ENCODE data around the gene APLP2.
"Not testable (repeated sequence)": the region's sequence is repeated elsewhere in the genome, so short reads cannot be mapped to it uniquely, and the experiment has no call there.

Gene APLP2

DNA sequence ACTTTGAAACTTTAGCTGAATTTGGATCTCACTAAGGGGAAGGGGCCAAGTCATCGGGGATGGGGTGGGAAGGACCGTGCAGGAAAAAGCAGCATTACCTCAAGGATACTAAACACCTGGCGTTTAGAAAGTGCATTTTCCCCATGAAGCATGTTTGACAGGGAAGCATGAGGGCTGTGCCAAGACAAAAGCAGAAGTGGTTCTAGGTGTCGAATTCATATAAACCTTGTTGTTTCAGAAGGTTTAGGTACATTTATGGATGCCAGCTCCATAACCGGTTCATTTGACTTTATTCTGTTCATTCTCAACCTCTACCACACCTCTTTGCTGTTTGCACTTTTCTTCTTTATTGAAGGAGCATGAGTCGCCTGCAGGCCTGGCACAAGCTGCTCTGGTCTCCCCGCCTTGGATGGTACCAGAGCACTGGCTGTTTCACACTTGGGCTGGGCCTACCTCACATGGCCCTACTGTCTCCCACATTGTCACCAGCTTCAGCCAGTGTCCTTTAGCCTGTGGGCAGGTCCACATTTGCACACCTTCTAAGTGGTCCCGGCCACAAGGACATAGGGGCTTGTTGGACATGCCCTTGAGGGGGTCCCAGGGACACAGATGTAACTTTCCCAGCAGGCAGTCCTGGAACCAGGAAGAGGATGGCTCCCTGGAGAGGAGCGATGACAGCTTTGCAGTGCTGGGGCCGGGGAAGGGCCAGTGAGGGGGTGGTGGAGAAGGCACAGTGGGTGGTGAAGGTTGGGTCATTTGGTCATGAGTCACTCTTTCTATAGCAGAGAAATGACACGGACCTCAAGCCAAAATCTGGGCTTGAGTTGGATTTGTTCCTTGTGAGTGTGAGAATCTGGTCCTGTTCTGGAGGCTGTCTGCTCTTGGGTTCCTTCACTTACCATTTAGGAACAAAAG is 86.7 kb downstream of the APLP2 start:
- DNase-seq: no peak

DNA sequence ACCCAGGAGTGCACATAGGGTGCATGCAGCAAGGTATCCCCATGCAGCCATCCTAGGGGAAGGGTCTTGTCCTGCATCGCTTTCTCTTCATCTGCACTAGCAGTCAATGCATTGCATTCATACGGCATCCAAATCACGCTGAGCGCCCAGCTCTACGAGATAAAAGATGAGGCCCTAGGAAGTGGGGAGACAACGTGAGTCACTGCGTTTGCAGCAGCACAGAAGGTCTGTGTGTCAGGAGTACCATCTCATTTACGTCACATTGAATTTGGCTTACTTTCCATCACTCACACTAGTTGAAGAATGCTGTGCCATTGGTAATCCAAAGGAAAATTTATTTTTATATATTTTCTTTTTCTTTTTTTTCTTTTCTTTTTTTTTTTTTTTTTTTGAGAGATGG is 87.4 kb downstream of the APLP2 start:
- no peak for DNase-seq

DNA sequence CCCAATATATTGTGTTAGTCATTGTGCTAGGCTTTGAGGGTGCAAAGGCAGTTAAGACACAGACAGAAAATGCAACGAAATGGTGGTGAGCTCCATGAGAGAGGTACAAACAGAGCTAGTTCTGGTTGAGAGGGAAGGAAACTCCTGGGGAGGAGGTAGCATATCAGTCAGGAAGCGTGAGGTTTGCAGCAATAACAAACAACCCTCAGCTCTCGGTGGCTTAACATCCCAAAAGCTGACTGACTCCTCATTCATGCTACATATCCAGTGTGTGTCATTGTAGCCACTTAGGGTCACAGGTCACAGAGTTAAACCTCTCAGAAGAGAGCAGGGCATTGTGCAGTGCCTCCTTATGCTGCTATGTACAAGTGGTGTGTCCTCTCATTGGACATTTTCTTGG is 88.1 kb downstream of the APLP2 start:
- DNase-seq: no peak

DNA sequence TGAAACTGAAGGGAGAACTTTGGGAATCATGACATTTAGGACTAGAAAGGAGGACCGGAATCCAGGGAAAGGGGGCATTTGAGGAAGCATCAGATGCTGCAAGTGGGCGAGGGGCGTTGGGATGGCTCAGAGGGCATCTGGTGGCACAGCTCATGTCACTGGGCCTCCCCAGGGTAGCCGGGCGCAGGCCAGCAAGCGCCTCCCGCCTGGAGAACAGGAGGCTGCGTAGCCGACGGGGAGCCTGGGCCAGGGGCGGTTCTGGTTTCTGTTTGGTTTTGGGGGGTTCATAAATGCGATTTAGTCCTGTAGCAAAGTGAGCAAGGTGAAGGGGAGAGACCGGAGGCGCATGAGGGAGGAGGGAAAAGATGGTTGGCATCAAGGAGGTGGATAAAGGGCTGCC is 89.4 kb downstream of the APLP2 start:
- no peak for DNase-seq

DNA sequence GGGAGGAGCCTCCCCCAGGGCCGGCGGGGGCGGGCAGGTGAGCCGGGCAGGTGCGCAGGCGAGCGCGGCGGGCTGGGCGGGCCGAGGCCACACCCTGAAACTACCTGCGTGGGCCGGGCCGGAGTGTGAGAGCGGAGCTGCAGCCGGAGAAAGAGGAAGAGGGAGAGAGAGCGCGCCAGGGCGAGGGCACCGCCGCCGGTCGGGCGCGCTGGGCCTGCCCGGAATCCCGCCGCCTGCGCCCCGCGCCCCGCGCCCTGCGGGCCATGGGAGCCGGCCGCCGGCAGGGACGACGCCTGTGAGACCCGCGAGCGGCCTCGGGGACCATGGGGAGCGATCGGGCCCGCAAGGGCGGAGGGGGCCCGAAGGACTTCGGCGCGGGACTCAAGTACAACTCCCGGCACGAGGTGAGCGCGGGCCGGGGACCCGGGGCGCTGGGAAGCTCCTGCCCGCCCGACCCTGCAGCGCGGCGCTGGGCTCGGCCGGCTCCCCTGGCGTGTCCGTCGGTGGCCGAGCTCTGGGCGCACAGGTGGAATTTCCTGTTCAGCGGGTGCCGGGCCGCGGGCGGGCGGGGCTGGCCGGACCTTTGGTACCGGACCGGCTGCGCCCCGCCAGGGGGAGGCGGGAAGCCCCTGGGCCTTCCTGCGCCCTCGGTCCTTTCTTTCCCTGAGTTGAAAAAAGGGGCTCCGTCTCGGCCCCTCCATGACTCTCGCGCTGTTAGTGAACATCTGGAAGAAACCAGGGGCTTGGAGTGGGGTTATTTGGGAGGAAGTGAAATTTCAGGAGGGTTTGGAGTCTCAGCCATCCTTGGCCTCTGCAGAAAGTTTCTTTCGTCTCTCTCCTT is 90.2 kb downstream of the APLP2 start, which contains the start of gene ST14:
Gene ST14 (plus strand): TSS at position 126 of the 841 bp plus-strand sequence. CDS start 198 bp downstream, at position 324.
- DNase-seq: no peak

DNA sequence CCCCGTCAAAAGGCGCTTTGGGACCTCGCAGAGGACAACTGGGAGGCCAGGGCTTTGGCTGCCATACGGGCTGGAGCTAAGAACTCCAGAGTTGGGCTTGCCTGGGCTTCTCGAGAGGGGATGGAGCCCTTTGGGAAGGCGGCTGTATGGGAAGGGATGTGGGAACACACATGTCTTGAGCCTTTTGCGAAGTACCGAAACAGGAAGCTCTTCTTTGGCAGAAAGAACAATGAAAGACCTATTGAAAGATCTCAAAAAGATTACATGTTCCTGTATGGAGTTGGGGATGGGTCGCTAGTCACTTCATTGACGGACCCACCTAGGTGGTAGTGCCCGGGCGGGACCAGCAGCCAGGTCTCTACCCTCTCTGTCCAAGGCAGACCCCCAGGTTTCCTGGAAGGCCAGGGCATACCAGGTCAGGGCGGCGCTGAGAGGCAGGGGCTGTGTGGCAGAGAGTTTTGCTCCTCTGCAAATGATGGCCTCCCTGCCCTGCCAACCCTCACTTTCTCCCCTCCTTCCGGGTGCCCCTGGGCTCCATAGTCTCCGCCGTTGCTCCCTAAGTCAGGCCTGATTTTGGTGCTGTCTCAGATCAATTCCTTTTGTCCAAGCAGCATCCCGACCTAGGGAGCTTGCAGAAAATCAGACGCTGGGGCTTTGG is 90.9 kb downstream of the APLP2 start:
- no peak for DNase-seq

DNA sequence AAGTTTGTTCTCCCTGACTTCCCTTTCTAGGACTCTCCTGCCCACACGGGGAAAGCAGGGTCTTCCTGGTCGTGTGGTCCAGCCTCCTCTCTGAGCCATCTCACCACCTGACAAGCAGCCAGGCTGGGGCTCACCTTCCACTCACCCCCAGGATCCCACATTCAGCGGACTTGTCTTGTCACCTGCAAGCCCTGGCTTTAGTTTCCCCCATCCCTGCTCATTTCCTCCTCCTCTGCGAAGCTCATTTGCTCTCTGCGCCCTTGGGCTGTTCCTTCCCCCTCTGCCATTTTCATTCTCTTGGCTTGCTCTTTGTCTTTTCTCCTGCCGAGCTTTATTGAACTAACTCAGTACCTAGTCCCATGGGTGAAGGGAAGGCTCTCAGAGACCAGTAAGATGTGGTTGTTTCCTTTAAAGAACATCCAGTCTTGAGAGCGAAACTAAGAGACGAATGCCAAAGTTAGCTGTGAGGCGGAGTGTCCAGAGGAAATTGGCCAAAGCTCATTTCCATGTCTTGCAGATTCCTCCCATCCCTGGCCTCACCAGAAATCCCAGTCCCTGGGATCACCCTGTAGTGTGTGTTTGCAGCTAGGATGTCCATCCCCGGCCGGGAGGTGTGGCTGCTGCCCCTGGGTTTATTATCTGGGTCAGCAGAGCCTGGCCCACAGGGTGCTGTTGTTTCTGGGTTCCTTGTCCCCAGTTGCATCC is 91.9 kb downstream of the APLP2 start:
- no peak for DNase-seq

DNA sequence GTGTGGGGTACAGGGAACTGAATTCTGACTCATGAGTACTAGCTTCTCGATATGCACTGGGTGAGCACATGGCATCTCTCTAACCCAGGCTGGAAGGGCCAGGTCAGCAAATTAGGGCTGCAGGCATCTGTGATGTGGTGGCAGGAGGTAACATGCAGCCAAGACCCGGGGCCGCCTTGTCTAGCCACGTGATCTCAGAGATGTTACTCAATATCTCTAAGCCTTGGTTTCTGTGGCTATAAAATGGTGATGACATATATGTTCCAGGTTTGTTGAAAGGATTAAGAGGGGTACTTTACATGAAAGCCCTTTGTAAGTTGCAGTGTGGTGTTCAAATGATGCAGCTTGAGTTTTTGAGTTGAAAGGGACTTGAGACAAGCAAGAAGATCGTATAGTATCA is 93.0 kb downstream of the APLP2 start:
- DNase-seq: no peak

DNA sequence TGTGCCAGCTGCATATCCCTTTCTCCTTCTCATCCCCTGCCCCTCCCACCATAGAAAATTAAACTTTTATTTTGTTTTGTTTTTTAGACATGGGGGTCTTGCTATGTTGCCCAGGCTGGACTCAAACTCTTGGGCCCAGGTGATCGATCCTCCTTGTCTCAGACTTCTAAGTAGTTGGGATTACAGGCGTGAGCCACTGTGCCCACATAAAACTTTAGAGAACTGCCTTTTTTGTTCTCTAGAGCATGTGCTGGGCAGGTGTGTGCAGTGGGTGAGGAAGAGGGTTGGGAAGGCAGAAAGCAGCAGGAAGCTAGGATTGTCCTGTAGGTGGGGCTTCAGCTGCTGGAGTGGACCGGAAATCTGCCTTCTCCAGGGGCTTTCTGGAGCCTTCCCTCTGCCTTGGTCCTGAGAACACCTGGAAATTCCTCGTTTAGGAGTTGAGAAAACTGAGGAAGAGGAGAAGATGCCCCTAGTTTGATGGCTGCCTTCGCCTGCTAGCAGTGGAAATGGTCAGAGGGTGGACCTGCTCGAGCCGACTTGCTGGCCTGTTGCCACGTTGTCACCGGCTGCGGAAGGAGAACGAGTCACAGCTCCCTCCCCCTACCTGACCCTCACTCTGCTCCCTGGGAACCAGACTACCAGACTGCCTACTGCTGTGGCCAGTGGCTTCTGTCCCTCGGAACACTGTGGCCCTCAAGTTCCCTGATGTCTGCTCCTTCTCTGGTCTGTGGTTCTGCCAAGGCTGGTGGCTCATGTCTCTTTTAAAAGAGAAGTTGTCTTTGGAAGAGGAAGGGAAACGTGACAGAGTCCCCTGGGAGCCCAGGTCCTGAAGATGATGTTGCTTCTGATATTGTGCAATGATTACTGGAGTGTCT is 93.9 kb downstream of the APLP2 start:
- DNase-seq: no peak

DNA sequence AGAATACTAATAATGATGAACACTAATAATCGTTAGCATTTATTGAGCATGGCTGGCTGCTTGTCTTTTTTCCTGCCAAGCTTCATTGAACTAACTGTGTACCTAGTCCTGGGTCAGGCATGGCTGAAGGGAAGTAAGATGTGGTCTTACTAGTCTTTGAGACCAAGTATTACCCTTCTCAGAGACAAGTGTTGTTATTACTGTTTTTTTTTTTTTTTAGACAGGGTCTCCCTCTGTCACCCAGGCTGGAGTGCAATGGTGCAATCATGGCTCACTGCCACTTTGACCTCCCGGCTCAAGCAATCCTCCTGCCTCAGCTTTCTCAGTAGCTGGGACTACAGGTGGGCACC is 94.5 kb downstream of the APLP2 start:
- no peak for DNase-seq

DNA sequence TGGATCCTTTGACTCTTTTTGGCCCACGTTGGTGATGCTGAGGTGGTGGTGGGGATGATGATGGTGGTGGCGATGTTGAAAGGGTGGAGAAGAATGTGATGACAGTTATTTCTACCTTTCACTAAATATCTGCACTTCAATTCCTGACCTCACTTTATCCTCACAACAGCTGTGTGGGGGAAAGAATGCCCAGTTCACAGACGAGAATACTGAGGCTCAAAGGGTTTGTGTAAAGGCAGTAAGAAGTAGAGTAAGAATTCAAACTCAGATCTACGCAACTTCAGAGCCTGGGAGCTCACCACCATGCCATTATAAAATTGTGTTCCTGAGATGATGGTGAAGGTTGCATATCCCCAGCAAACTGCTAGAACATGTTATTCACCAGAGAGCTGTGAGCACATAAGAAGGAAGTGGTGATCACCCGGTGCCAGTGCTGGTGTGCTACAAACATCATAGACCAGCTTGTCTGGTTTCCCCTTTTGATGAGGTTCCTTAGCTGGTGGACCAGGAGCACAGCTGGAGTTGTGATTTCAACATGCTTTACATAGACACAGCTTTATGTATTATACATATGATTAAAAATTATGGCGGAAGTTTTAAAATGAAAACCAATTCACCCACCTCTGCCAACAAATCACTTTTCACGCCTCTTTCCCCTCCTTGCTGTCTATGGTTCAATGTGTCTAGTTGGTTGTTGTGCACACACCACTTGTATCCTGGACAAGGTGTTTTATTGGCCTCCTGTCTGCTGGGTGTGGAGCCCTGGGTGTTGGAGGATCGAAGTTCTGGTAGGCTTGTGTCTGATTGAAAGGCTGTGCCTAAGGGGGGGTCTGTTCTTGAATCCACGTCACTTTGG is 96.1 kb downstream of the APLP2 start:
- no peak for DNase-seq

DNA sequence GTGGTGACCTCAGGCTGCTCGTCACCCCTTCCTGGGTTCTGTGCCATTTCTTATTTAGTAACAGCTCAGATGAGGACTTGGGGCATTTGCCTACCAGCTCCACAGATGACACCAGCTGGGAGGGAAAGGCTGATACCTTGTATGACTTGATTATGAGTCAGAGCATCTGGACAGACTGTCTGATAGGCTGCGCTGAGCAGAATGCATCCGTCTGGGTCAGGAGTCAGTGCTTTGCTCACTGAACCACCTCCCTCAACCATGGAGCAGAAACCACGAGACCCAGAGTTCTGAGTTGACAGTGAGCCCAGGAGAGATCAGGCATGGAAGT is 96.7 kb downstream of the APLP2 start:
- no peak for DNase-seq

DNA sequence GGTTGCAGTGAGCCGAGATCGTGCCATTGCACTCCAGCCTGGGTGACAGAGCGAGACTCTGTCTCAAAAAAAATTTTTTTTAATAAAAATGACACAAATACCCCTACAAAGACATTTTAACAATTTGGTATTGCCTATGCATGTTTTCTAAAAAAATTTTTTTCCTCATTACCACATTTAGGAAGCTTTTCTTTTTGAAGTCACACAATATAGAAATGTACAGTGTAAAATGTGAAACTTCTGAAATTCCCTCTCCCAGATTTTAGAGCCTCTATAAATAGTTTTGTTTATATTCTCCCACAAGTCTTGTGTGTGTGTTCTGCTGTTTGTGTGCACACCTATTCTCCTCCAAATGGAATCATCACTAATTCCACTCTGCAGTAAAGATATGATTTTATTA is 97.5 kb downstream of the APLP2 start:
- DNase-seq: no peak

DNA sequence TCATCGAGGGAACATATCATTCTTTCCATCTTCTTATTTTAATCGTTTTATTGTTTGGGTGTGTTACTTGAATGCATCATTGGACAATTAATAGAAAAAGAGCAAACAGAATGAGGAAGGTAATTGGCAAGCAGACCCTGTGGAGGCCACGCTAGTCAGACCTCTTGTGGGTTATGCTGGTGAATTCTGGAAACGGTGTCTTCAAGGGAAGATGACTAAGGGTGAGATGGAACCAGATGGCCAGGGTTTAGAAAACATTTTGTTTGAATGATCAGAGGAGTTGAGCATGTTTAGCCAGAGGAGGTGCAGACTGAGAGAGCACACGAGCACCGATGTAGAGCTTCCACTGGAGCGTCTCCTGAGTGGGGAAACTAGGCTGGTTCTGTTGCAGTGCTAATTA is 98.4 kb downstream of the APLP2 start:
- DNase-seq: no peak

DNA sequence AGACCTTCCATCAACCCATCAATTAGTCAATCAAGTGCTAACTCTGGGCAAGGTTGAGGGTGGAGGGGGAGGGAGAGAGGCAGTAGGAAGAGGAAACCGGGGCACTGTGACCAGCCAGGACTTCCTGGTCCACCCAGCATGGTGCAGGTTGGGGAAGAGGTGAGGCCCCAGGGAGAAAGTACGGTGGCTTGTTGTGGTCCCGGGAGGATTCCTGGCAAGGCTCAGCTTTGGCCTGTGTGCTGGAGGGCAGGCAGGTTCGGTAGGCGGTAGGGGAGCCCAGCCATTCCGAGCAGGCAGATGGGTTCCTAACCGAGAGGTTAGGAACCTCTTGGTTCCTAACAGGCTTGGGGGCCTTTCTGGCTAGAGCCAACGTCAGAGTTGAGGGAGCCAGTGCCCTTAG is 100.7 kb downstream of the APLP2 start:
- no peak for DNase-seq

DNA sequence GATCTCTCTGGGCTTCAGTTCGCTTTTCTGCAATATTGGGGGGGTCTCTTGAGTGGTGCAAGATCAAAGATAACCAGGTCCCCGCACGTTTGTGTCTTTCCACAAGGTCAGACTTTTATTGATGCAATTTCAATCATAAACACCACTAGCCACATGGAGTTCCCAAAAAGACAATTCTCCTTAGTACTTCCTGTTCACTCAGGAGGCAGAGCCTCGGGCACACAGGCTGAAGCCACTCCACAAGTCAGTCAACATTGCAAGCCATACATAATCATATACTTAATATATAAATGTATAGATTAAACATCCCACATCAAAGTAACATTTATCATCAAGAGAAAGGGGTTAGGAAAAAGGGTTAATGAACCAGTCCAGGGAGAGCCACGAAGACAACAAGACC is 101.8 kb downstream of the APLP2 start:
- DNase-seq: no peak

DNA sequence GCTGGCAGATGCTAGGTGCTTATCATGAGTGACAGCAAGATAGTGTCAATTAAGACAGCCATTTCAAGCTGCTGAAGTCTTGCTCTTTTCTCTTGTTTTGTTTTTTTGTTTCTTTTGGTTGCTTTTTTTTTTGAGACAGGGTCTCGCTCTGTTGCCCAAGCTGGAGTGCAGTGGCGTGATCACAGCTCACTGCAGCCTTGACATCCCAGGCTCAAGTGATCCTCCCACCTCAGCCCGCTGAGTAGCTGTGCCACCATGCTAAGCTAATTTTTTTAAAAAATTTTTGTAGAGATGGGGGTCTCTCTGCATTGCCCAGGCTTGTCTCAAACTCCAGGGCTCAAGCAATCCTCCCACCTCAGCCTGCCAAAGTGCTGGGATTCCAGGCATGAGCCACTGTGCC is 102.3 kb downstream of the APLP2 start:
- DNase-seq: not testable (repeated sequence)

DNA sequence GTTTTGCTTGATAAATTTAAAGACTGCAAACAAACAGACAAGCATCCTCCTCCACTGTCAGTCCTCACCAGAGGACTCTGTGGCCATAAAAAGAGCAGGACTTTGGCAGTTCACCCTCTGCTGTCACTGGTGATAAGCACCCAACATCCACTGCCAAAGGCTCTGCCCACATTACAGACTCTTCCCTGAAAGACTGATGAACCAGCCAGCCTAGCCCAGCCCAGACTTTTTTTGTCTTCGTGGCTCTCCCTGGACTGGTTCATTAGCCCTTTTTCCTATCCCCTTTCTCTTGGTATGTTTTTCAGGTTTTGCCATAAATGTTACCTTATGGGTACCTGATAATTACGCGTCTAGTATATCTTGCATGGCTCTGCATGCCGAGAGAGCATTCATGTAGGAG is 104.9 kb downstream of the APLP2 start:
- no peak for DNase-seq

DNA sequence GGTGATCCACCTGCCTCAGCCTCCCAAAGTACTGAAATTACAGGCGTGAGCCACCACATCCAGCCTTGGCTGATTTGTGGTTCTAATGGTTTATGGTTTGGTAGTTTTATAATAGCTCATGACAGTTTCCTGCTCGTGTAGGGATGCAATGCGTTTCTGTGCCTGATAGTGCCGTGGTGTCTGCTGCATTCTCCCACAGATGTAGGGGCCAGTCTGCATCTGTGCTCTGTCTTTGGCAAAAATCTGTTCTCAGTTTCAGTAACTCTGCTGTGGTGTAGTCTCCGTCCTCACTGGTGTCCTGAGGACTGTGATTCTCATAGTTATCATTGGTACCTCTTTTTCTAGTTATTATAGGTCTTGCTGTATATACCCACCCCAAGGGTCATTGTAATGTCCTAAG is 106.2 kb downstream of the APLP2 start:
- no peak for DNase-seq

DNA sequence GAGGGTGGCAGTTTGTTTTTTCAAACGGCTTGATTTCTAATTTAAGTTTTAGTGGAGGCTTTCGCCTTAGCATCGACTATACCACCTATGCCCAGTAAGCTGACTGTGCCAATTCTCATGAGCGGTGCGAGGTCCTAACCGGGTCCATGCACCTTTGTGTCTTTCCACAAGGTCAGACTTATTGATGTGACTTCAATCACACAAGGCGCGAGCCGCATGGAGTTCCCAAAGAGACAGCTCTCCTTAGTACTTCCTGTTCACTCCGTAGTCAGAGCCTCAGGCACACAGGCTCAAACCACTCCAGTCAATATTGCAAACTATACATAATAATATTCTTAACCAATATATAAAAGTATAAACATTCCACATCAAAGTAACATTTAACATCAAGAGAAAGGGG is 108.1 kb downstream of the APLP2 start:
- no peak for DNase-seq
